GM21360 (cell line): ENCODE results near the gene PTPRG.

Experiments used
- ATAC-seq: cut with Tn5 transposase; IDR thresholded peaks from one replicate; pipeline ENCODE4 v1.9.1; 2021; ENCODE audit warnings: mild to moderate bottlenecking, moderate library complexity; ENCODE audit not compliant: unreplicated experiment

PTPRG gene

DNA sequence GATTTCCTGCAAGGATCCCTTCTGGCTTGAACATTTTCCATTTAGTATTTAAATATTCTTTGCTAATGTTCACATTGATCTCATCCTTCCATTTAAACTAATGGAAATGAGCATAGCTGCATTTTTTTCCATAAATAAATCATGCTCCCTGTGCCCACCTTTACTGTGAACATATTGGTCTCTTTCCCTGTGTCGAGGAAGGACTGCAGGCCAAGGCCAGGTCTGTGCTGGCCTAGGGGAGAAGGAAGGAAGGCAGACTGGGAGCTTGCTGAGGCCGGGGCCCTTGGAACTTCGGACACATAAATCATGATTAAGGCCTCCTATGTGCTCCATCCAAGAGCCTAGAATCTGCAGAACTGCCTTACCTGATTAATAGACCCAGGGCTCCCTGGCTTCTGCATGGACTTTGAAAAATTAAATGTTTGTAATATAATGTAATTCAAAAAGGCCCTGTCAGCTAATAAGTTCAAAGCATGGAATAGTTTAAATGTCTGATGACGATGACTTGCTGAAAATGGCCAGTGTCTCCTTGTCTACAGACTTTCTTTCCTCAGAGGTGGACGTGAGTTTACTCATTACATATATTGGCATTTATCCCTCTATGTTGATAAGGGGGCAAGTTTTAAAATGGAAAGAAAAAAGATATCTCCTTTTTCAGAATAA, 636.1 kb downstream of the PTPRG start:
- no peak for ATAC-seq

DNA sequence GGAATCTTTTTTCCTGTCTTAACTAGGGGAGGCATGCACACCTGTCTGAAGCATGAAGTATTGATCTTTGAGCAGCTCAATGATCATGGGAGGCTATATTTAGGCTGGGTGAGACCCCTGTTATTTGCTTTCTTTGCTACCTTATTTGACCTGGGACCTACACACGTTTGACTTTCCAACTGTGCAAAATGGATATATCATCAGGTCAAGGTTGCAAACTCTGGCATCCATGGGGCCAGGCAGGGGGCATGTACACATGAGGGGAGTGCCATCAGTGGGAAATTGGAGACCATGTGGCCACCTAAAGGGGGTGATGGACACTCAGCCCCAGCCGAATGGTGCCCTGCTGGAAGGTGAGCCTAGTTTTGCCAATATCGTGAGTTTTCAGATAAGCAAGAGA, 637.8 kb downstream of the PTPRG start:
- ATAC-seq: no peak

- ATAC-seq: no peak
Measured at GRCh38 chr3:62201438-62202035, 640.2 kb downstream of the PTPRG start.

GRCh38 chr3:62203152-62203551, 641.8 kb downstream of the PTPRG start:
- no peak for ATAC-seq

- no peak for ATAC-seq
Measured at GRCh38 chr3:62203561-62203960, 642.2 kb downstream of the PTPRG start.

- ATAC-seq: no peak
Measured at GRCh38 chr3:62207197-62207596, 645.8 kb downstream of the PTPRG start.

DNA sequence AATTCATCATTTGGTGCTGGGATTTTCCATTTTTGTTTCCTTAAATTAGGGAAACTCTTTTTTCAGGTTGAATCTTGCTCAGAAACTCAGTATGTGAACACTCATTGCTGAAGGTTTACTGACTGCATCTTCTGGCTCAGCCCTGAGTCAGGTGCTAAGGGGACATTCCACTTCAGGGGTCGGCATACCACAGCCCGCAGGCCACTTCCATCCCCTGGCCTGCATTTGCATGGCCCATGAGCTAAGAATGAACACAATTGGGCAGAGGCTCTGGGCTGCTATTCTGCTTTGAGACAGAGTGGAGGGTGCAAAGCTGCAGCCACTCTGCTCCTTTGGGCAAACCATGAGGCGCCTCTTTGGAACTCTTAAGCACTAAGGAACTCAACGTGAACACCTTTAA, 647.0 kb downstream of the PTPRG start:
- no peak for ATAC-seq

GRCh38 chr3:62209101-62209500, 647.7 kb downstream of the PTPRG start:
- no peak for ATAC-seq

DNA sequence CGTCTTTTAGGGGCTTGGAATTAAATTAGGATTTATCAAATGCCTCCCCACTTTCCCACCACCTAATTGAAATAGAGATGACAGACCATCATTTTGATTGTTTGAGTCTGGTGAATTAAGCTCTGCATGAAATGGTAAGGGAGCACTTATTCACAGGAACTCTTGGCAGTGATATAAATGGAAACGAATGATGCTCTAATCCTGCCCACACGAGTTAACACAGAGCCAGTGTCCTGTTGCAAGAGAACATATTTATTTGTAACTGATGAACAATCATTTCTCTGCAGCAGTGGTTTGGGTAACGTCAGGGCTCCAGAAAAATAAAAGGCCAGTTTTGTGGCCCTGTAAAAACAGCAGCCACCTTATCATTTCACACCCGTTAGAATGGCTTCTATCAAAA, 648.6 kb downstream of the PTPRG start:
- ATAC-seq: no peak

DNA sequence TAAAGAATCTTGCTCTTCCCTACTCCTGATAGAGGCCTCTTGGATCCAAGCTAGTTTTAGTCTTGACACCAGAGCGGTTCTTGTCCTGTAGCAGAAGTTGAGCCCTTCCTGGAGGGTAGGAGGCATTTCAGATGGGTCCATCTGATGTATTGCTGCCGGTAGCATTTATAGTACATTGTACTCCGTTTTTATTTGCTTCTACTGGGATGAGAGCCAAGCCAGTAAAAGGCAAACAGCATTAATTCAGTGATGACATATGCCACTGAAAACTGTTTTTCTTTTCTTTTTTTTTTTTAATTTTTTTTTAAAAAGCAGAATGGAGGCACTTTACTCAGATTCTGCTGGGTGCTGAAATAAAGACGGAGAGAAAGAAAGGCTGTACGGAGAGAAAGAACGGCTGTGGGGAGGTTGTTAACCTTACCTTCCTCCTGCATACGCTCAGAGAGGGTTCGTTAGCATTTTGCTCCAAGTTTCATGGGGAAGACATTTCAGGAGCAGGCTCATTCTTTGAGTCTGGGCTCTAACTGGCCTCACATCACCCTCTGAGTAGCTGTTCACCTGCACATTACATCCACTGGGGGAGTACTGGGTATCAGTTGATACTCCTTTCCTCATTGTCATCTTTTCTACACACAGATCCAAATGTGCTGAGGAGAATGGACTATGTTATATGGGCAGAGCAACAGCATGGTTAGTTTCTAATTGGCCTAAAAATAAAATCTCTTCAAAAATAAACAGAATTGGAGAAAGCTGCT, 650.5 kb downstream of the PTPRG start:
- ATAC-seq: no peak

- ATAC-seq: no peak
Measured at GRCh38 chr3:62214850-62215249, 653.5 kb downstream of the PTPRG start.

GRCh38 chr3:62220616-62221015, 659.2 kb downstream of the PTPRG start:
- no peak for ATAC-seq

- no peak for ATAC-seq
Measured at GRCh38 chr3:62225051-62225450, 663.7 kb downstream of the PTPRG start.

DNA sequence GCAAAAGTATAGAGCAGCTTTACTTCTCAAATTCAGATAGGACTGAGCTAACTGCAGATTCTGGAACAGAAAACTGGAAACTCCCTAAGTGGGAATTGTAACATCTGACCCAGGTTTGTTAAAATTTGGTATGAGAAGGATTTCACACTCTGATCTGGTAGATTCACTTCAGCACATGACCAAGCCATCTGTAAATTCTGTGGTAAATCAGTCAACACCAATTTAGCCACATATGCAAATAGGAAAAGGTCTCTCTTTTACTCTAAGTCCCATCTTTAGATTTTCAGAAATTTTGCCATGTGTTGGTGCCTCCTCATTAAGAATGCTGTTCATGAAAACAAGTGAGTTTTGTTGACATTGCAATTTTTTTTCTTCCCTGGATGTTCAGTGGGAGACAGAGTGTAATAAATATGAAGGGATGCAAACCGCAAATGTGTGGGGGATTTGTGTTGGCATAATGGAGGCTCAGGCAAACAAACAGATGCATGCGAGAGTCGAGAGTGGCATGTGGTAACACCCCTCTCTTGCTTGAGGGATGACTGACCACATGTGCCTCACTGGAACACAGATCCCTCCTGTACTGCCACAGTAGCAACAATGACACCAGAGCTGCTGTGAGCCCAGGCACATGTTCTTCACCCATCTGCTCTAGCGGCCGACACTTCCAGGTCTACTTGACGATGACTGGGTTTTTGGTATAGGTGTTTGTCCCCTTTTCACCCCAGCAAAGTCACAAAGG, 665.4 kb downstream of the PTPRG start:
- peak; percentile 57 for ATAC-seq

DNA sequence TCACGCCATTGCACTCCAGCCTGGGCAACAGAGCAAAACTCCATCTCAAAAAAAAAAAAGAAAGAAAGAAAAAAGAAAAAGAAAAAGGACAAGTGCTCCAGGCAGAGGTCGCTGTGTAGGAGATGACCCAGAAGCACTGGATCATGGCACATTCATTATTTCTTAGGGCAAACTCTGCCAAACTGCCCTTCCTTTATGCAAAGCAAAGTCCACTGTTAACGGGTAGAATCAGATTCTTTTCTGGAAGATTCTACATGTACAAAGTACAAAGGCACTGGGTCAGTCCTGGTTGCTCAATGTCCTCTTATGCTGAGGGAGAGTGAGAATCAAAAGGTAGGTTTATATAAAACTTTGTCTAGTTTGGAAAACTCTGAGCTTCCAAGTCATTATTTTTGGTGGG, 667.1 kb downstream of the PTPRG start:
- no peak for ATAC-seq

DNA sequence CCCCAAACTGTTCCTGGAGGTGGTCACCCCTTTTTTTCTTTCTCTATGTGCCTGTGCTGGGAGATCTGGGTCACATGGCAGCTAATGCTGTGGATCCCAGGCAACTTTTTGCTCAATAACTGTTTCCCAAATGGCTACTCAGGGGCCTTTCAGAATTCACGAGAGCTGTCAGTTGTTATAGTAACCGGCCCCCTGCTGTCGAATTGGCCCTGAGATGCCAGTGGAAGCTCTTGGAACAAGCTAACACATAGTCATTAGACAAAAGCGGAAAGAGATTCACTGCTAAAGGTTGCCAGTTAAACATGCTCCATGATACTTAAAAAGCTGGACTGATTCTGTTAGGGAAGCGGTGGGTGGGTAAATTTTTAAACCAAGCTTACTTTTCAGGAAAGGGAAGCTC, 667.8 kb downstream of the PTPRG start:
- no peak for ATAC-seq

GRCh38 chr3:62229908-62230307, 668.5 kb downstream of the PTPRG start:
- no peak for ATAC-seq

DNA sequence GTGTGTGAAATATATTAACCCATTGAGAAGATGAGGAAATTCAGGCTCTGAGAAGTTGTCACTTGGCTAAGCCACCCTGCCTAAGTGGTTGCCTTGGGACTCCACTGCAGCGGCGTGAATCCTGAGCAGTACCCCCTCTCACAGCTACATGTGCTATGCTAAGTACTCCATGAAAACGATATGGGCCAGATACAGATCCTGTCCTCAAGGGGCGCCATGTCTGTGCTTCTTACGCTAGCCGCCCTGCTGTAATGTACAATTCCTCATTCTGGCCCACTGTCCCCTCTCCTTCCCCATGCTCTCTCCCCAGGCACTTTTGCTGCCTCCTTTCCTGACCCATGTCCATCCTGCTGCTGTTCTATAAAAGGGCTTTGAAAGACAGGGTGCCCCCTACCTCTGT, 671.7 kb downstream of the PTPRG start:
- ATAC-seq: no peak

DNA sequence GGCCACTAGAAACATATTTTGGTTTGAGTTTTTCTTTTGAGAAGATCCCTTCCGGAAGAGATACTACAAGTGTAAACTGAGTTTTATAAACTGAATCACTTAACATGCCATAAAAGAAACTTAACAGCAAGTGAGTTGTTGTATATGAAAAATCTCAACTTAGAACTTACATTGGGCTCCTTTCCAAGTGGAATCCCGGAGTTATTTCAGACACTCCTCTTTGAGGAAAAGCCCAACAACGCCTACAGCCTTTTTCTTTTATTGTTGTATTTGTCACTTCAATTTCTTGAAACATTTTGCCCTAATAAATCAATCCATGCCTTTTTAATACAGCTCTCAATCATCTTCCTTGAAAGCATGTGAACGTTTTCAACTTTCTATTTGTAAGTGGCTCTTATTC, 674.6 kb downstream of the PTPRG start:
- no peak for ATAC-seq

- ATAC-seq: no peak
Measured at GRCh38 chr3:62237286-62237948, 676.0 kb downstream of the PTPRG start.

DNA sequence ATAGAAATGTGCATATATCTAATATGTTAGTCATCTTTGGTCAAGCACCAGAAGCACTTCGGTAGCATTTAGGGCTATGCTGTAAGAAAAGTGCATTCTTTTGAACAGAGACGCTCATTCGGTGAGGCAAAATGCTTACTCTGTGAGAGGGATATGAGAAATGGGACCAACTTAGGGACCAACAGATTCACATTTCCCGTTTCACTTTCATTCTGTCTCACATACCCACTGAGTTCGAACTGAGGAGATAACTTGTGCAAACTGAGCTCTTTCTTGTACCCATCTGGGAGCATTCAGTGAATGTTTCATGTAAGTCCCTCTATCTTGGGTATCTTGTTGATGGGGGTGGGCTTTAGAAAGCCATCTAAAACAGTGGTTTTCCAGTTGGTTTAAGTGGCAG, 676.6 kb downstream of the PTPRG start:
- peak; percentile 88 for ATAC-seq
